GM19239 (cell line): ENCODE data around the gene TGM6.

ENCODE experiments used
- DNase-seq: peaks from one replicate; pipeline ENCODE4 v3.0.0; 2011; ENCODE audit warnings: low spot score; ENCODE audit not compliant: insufficient read length
- FAIRE-seq: peaks from 2 replicates; lab custom pipeline; 2011; peaks lifted over from hg19 to GRCh38; lab: Jason Lieb, UNC

TGM6 gene

DNA sequence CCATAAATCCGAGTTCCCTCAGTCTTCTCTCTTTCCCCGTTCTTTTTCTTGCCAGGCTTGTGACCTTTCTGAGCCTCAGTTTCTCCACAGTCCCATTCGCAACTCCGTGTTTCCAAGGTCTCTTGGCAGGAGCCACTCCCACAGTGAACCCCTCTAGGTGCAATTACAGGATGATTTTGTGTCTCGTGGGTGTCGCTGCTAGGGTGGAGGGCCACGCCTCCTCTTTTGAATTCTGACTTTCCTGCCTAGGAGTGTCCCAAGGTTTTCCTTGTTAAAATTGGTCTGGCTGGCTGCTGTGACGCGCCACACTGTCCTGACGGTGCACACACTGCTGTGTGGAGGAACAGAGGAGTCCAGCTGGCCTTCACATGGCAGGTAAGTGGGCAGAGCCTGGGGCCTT, at the start of gene TGM6:
Gene TGM6, plus strand, starts transcription at position 301 of the 400 bp plus-strand sequence. Its CDS starts 68 bp downstream, at position 369.
- no peak for FAIRE-seq
- DNase-seq: no peak

DNA sequence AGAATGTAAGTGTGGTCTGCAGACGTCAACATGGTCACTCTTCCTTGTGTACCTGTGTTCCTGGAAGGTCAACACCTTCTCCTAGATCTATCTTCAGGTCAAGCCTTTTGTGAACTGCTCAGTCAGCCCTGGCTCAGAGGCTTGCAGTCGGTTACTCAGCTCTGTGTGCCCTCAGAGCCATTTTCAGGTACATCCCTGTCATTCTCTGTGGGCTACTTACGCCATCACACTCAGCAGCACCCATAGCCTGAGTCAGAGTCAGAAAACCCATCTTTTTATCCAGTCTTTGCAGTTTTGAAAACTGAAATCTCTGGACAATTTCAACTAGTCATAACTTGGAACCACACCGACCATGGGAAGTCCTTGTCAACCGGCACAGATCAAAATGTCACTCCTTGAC, 49.6 kb upstream of the TGM6 start:
- FAIRE-seq: no peak
- no peak for DNase-seq

- FAIRE-seq (no peak), DNase-seq (no peak)
Observed at GRCh38 chr20:2331901-2332565, 48.7 kb upstream of the TGM6 start.

- DNase-seq: no peak
- no peak for FAIRE-seq
Observed at GRCh38 chr20:2332711-2333110, 48.0 kb upstream of the TGM6 start.

GRCh38 chr20:2333821-2334220, 46.9 kb upstream of the TGM6 start:
- FAIRE-seq: no peak

DNA sequence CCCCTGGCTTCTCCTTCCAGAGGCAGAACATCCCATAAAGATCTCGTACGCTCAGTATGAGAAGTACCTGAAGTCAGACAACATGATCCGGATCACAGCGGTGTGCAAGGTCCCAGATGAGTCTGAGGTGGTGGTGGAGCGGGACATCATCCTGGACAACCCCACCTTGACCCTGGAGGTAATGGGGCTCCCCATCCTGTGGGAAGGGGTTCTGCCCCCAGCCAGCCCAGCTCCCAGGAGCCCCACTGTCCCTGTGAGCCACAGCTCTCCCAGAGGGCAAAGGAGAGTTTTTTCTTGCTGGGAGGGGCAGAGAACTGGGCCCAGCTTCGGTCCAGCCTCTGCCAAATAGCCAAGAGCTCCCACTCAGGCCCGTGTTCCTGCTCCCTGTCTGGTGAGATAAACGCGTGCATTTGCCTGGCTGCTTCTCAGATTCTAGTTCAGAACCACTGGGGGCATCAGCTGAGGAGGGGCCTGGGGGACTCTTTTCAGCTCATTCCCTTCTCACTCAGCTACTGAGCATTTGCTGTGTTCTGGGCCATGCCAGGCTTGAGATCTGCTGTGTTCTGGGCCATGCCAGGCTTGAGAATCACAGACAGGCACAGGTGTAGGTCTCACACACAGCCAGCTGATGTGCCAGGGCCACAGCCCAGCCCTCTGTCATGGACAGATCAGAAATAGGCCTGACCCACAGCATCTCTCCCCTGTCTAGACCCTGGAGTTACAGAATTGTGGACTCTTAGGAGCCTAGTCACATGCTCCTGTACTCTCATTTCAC, 45.4 kb upstream of the TGM6 start:
- DNase-seq: no peak
- FAIRE-seq: no peak

More at GRCh38 chr20:2333821-2334220, 46.9 kb upstream of the TGM6 start:
- DNase-seq: no peak

DNA sequence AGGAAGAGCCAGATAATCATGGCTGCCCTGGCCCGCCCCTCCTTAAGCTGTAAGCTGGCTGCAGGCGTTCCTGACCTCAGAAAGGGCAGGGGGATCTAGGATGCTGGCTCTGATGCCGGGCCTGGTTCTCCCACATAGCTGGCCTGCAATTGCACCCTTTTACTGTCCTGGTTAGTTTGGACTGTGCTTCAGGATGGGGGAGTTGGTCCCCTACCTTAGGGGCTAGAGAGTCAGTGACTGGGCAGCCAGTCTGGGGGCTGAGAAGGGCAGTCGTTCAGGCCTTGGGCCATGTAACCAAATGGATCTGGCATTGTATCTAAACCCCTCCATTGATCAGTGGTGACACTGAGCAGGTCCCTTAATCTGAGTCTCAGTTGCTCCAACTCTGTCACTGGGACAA, 44.2 kb upstream of the TGM6 start:
- DNase-seq (no peak), FAIRE-seq (no peak)

- FAIRE-seq (no peak), DNase-seq (no peak)
Observed at GRCh38 chr20:2337142-2337541, 43.6 kb upstream of the TGM6 start.

GRCh38 chr20:2338411-2339066, 42.2 kb upstream of the TGM6 start:
- FAIRE-seq (no peak), DNase-seq (no peak)

GRCh38 chr20:2340136-2340535, 40.6 kb upstream of the TGM6 start:
- FAIRE-seq: no peak

GRCh38 chr20:2340823-2341222, 39.9 kb upstream of the TGM6 start:
- FAIRE-seq: no peak
- DNase-seq: no peak

More at GRCh38 chr20:2340136-2340535, 40.6 kb upstream of the TGM6 start:
- DNase-seq: no peak

- FAIRE-seq: no peak
- no peak for DNase-seq
Observed at GRCh38 chr20:2341336-2341735, 39.4 kb upstream of the TGM6 start.

- DNase-seq: no peak
- FAIRE-seq: no peak
Observed at GRCh38 chr20:2342243-2342642, 38.5 kb upstream of the TGM6 start.

- FAIRE-seq (no peak), DNase-seq (no peak)
Observed at GRCh38 chr20:2346188-2346587, 34.5 kb upstream of the TGM6 start.

- FAIRE-seq (no peak), DNase-seq (no peak)
Observed at GRCh38 chr20:2348336-2348735, 32.4 kb upstream of the TGM6 start.

GRCh38 chr20:2349801-2350200, 30.9 kb upstream of the TGM6 start:
- DNase-seq: no peak

DNA sequence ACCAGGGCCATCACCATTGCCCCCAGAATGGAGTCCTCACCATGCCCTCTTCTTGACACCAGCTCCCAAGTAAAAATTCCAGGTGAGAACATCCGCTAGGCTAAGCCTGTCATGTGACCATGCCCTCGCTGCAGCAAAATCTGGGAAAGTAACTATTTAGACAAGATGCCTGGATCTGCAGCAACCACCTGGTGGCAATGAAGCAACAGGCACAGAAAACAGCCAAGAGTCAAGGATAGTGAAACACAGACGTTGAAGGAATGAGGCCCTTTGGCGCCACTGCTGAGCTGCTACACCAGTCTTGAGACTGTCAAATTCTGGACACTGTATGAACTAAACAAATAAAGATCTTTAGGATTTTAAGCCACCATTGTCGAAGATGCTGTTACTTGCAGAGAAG, 30.1 kb upstream of the TGM6 start:
- no peak for FAIRE-seq
- DNase-seq: no peak

More at GRCh38 chr20:2349801-2350200, 30.9 kb upstream of the TGM6 start:
- FAIRE-seq: no peak

DNA sequence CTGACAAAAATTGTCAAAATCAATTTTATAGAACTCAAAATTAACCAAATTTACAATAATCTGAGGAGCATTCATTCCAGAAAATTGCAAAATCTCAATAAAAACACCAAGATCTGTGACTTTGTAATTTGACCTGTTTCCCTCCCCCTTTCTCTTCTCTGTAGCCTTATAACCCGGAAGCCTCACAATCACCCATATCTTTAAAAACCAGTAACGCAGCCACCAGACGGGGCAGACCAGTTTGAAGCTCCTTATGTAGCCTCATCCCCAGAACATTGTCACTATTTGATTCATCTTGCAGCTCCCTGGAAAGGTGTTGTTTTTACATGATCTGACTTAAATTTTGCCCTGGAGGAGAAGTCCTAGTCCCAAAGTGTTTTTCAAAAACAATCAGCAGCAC, 27.5 kb upstream of the TGM6 start:
- DNase-seq: no peak
- no peak for FAIRE-seq

DNA sequence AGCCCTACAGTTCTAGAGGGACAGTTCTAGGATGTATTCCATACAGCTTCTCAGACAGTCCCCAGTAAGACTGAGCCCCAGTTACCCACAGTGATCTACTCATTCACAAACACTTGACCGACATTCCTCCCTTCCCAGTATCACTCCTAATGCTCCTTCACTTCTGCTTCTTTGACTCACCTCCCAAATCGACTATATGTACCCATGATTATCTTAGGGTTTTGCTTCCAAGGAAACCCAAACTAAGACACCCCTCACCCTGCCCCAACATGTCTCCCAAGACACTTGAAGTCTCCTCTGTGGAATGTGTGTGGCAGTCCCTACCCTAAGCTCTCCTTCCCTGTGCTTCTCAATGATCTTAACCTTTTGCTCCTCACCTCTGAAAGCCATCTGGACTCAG, 23.6 kb upstream of the TGM6 start:
- FAIRE-seq (no peak), DNase-seq (no peak)

DNA sequence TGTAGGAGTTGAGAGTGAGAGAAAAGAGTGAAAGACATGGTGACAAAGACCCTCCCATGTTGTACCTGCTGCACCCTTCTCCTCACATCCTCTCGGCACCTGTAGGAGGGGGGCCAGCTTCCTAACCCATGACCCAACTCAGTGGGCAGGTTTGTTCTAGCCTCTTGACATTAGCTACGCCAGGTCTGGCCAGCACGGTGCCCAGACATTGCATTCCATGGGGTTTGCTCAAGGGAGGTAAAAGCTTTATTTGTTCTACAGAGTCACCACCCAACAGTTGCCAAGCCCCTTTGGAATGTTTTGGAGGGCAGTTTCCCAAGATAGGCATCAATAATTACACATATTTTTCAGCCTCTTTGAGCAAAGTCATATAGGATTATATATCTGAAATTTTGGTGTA, 22.7 kb upstream of the TGM6 start:
- FAIRE-seq: no peak
- no peak for DNase-seq

- DNase-seq (no peak), FAIRE-seq (no peak)
Observed at GRCh38 chr20:2361035-2361593, 19.6 kb upstream of the TGM6 start.
